ENCODE data around the gene KCNK4.

KCNK4 gene

DNA sequence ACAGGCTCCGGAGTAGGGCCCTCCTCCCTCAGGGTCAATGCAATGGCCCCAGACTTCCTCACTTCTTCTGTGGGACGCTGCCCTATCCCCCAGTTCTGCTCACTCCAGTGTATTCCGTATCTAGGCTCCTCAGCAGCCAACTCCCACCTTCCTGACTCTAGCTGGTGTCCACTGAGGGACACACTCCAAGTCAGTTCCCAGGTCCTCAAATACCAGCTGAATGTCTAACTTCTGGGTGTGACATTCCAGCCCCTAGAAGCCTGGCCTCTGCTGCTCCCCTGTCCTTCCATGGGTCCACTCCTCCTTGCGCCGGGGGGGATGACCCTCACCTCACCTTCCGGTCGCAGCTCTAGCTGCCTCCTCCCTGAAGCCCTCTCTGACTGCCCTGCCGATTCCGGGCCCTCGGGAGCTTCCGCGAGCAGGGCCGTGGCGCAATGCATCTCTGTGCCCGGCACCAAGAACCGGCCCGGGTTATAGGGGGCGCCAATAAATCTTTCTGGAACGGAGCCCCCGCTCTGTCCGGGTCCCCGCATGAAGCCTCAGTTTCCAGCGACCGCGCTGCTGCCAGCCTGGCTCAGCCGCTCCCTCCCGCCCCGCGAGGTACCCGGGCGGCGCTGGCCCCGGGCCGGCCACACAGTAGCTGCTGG lies 22.1 kb upstream of the KCNK4 start:
- no peak for DNase-seq (ENCODE audit: low read depth)

GRCh38 chr11:64269540-64270220 lies 21.4 kb upstream of the KCNK4 start:
- peak; percentile 97 for DNase-seq (ENCODE audit: low read depth)

- DNase-seq (ENCODE audit: low read depth) = no peak
Observed at GRCh38 chr11:64275031-64275800, 15.9 kb upstream of the KCNK4 start.

GRCh38 chr11:64275841-64276240 lies 15.3 kb upstream of the KCNK4 start:
- no peak for DNase-seq (ENCODE audit: low read depth)

DNA sequence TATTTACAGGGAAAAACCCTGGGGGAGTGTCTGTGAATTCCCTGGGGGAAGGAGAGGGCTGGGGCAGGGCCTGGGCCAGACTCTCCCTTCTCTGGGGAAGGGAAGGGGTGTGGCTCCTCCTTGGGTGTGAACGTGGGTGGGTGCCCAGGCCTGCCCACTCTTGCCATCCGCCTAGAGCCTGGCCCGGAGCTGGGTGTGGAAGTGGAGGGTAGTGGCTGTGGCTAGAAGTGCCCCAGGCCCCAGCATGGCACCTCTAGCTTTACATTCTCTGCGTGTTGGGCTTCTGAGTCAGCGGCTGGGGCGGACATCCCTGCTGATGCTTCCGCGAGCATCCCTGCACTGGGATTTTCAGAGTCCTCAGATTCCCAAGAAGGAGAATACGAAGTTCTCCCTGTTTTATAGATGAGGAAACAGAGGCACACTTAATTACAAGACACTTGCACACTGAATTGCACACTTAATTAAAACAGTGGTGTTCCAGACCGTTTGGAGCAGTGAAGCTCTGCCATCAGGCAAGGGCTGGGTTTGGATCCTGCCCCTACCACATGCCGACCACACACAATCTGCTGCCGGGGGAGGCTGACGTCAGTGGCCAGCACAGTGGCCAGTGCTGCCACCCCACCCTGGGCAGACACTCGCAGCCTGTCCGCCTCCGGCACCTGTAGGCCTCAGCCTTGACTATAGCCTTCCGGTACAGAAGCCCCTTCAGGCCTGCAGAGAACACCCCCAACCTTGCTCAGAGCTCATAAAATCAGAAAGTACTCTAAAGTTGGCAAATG lies 14.3 kb upstream of the KCNK4 start:
- DNase-seq (ENCODE audit: low read depth) = no peak

DNA sequence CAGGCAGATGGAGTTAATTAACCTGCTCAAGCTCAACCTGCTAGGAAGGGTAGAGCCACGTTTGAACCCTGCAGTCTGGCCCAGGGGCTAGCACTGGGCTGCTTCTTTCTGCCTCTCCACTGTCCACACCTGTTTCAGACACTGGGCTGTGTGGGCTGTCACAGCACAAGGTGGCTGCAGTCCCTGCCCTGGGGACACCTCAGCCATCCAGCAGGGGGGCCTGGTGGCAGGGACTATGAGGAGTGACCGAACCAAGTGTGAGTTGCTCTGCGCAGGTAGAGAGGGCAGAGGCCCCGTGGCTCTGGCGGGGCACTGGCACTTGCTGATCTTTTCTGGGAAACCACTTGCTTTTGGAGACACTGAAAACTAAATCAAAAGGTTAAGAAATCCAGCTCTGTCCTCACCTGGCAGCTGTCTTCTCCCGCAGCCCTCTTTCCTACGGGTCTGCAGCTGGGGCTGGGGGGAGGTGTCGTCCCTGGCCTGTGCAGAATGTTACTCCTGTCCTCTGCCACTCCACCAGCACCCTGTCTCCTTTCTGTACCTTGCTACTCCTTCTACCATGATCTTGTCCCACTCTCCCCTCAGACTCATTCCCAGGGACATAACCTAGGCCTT lies 12.4 kb upstream of the KCNK4 start:
- no peak for DNase-seq (ENCODE audit: low read depth)

- DNase-seq (ENCODE audit: low read depth) = no peak
Observed at GRCh38 chr11:64281957-64282770, 8.9 kb upstream of the KCNK4 start.

- DNase-seq (ENCODE audit: low read depth) = no peak
Observed at GRCh38 chr11:64283092-64283491, 8.0 kb upstream of the KCNK4 start.

- DNase-seq (ENCODE audit: low read depth) = peak; percentile 91
Observed at GRCh38 chr11:64284048-64284961, 6.8 kb upstream of the KCNK4 start, which contains the start of gene BAD. Gene BAD, minus strand, starts transcription at chr11:64284665. Its CDS starts 297 bp downstream, at chr11:64284368.

DNA sequence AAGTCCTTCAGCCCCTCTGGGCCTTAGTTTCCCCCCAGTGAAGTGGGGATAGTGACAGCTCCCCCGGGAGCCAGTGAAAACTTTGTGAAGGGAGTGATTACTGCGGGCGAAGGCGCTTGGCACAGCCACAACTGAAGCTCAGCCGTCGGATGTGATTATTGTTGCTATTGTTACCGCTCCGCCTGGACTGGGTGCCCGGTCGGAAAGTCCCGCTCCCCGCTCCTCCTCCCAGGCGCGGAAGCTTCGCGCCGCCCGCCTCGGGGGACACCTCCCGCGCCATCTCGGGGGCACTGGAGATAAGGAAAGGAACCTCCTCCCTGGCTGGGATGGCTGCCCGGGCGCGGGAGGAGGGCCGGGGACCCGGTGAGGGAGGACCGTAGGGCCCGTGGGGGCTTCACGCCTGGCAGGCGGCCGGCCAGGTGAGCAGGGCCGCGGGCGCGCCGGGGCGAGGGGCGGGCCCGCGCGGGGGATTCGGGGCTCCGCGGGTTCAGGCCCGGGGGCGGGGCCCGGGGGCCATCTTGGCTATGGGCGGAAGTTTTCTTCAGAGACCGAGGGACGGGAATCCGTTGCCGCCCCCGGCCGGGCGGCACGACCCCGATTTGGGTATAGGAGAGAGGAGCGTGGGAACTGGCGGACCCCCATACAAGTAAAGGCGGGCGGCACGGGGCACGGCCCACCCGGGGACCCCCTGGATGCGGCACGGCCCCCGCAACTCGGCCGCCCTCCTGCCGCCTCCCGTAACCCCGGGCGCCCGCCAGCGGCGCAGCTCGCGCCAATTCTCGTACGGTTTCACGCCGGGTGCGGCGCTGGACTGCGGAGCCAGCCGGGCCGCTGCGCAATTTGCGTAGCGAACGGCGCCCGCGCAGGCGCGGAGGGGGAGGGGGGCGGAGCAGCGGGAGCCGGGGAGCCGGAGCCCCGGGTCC lies 5.9 kb upstream of the KCNK4 start, which contains the start of gene GPR137:
GPR137 (plus strand) TSS at position 887 of the 923 bp plus-strand sequence. CDS start 677 bp downstream, outside the sequence.
- peak; percentile 82 for DNase-seq (ENCODE audit: low read depth)

DNA sequence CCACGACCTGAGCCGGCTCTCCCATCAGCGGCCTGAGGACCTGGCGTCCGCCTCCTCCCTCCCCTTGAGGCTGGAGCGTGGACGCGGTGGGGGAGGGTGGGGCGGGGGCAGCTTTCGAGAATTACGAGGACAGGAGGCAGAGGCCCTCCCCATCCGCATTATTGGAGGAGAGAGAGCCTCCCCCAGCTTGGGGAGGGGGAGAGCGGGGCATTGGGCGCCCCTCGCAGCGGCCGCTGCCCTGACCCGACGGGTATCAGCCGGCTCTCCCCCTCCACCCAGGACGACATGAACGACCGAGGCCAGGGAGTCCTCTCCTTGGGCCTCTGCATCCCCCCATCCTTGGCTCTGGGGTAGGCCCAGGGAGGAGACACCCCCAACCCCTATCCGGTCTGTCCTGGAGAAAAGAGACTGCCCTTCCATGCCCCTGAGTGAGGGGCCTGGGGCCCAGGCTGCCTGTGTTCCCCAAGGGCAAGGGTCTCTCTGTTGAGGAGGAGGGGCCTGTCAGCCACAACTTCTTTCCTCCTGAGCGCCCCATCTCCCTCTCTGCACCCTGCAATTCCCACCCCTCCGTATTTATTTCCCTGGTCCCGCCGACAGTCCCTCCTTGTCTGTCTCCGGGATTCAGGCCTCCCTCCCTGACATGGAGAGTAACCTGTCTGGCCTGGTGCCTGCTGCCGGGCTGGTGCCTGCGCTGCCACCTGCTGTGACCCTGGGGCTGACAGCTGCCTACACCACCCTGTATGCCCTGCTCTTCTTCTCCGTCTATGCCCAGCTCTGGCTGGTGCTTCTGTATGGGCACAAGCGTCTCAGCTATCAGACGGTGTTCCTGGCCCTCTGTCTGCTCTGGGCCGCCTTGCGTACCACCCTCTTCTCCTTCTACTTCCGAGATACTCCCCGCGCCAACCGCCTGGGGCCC lies 5.0 kb upstream of the KCNK4 start:
- DNase-seq (ENCODE audit: low read depth) = no peak

GRCh38 chr11:64286801-64287159 lies 4.3 kb upstream of the KCNK4 start:
- DNase-seq (ENCODE audit: low read depth) = no peak

DNA sequence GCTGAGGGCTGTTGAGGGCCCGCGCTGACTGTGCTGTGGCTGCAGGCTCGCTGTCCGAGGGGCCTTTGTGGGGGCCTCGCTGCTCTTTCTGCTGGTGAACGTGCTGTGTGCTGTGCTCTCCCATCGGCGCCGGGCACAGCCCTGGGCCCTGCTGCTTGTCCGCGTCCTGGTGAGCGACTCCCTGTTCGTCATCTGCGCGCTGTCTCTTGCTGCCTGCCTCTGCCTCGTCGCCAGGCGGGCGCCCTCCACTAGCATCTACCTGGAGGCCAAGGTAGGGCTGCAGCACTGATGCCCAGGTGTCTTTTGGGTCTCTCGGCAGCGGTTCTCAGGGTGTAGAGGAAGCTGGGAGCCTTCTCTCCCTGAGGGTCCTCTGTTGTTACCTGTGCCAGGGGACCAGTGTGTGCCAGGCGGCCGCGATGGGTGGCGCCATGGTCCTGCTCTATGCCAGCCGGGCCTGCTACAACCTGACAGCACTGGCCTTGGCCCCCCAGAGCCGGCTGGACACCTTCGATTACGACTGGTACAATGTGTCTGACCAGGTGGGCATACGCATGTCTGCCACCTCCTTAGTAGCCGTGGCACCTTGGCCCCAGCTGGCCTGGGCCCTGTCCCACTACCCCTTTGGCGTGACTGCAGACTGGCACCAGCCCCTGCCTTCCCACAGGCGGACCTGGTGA lies 3.3 kb upstream of the KCNK4 start:
- DNase-seq (ENCODE audit: low read depth) = no peak

GRCh38 chr11:64288353-64288750 lies 2.8 kb upstream of the KCNK4 start:
- DNase-seq (ENCODE audit: low read depth) = no peak

GRCh38 chr11:64289002-64289564 lies 2.0 kb upstream of the KCNK4 start:
- no peak for DNase-seq (ENCODE audit: low read depth)
